ENCODE data around the gene ITPA.

ITPA gene

GRCh38 chr20:3209257-3209945 is at the start of gene ITPA:
ITPA (plus strand) TSS chr20:3209498; CDS start chr20:3209552, 54 bp downstream.
- no peak for DNase-seq (ENCODE audit: low read depth, low spot score)

GRCh38 chr20:3160418-3160817 is 48.9 kb upstream of the ITPA start:
- DNase-seq (ENCODE audit: low read depth, low spot score): no peak

GRCh38 chr20:3161316-3162079 is 47.8 kb upstream of the ITPA start:
- DNase-seq (ENCODE audit: low read depth, low spot score): no peak

GRCh38 chr20:3162080-3162611 is 47.2 kb upstream of the ITPA start:
- no peak for DNase-seq (ENCODE audit: low read depth, low spot score)

- no peak for DNase-seq (ENCODE audit: low read depth, low spot score)
These were observed 45.9 kb upstream of the ITPA start for GRCh38 chr20:3163099-3164042.

- DNase-seq (ENCODE audit: low read depth, low spot score): no peak
These were observed 45.1 kb upstream of the ITPA start for GRCh38 chr20:3164043-3164762.

GRCh38 chr20:3164763-3165410 is 44.4 kb upstream of the ITPA start:
- DNase-seq (ENCODE audit: low read depth, low spot score): no peak

GRCh38 chr20:3165473-3166337 is 43.6 kb upstream of the ITPA start:
- no peak for DNase-seq (ENCODE audit: low read depth, low spot score)

- no peak for DNase-seq (ENCODE audit: low read depth, low spot score)
These were observed 42.9 kb upstream of the ITPA start for GRCh38 chr20:3166338-3166912.

- no peak for DNase-seq (ENCODE audit: low read depth, low spot score)
These were observed 42.4 kb upstream of the ITPA start for GRCh38 chr20:3166913-3167342.

- DNase-seq (ENCODE audit: low read depth, low spot score): no peak
These were observed 41.6 kb upstream of the ITPA start for GRCh38 chr20:3167738-3168078.

GRCh38 chr20:3168079-3168828 is 41.0 kb upstream of the ITPA start:
- no peak for DNase-seq (ENCODE audit: low read depth, low spot score)

- DNase-seq (ENCODE audit: low read depth, low spot score): no peak
These were observed 40.3 kb upstream of the ITPA start for GRCh38 chr20:3168829-3169590.

GRCh38 chr20:3171391-3172125 is 37.7 kb upstream of the ITPA start:
- DNase-seq (ENCODE audit: low read depth, low spot score): no peak

GRCh38 chr20:3172126-3172932 is 37.0 kb upstream of the ITPA start:
- DNase-seq (ENCODE audit: low read depth, low spot score): no peak

- DNase-seq (ENCODE audit: low read depth, low spot score): no peak
These were observed 36.2 kb upstream of the ITPA start, which contains the start of gene LZTS3 for GRCh38 chr20:3172933-3173609. LZTS3 (minus strand) TSS chr20:3173549; CDS start chr20:3167163, 6,386 bp downstream.
